HG02763 (cell line): ENCODE results near the gene GTF2F2.
"Not testable (repeated sequence)": the region's sequence is repeated elsewhere in the genome, so short reads cannot be mapped to it uniquely, and the experiment has no call there.

ENCODE experiments used
- ATAC-seq: cut with Tn5 transposase; IDR thresholded peaks from one replicate; pipeline ENCODE4 v1.9.1; 2021; ENCODE audit warnings: mild to moderate bottlenecking, moderate library complexity; ENCODE audit not compliant: unreplicated experiment

The GTF2F2 gene

DNA sequence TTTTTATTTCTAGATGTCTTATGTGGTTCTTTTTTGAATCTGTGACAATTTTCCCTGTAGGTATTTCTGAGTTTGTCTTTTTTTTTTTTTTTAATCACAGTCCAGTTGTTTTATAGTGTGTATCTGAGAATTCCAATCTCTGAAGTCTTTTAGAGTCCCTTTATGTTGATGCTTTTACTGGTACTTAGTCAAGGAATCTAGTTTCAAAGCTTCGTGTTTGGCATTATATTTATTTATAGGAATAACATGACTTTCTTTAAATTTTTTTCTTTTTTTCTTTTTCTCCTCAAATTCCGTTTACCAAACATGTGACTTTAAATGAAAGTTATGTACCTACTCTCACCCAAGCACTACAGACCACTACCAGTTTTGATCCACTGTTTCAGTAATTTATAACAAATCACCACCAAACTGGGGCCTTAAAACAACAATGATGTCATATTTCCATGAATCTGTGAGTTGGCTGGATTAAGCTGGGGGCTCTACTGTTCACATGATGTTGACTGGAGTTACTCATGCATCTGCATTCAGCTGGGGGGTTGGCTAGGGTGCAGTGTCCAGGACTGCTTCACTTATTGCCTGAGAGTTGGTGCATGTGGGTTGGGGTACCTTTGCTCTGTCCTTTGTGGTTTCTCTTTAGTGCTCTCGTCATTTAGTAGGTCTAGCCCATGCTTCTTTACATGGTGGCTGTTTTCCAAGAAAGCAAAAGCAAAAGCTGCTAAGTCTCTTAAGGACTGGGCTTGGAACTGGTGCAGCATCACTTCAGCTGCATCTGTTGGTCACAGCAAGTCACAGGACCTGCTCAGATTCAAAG lies 58.2 kb downstream of the GTF2F2 start:
- no peak for ATAC-seq

DNA sequence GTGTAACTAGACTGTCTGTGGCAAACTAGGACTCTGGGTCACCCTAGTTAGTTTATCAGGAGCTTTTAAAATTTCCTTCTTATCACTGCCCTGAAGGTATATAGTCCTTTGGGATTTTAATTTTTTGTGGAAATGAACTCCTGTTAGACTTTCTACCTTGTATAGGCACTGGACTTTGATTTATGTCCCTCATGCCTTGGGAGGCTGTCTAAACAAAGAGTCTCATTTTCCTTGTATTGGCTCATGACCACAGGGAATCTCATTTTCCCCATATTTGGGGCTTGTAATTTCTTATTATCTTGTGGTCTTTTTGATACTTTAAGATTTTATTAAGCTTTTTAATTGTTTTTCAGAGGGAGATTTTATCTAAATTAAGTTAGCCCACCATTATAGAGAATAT lies 59.1 kb downstream of the GTF2F2 start:
- no peak for ATAC-seq

DNA sequence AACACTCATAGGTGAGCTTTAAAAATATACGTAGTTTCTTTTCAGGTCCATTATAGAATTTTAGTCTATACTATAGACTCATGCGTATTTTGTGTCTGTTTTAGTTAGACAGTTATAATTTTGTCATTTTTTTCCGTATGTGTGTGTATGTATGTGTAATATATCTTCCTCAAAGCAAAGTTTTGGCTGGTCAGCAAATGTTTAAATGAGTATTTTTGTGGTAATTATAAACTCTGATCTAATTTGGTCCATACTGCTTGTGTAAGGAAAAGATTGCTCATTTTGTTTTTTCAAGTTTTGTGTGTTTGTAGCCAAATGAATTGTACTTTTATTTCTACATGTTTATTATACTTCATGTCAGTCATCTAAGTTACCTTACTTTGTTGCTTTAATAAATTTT lies 60.0 kb downstream of the GTF2F2 start:
- ATAC-seq = no peak

DNA sequence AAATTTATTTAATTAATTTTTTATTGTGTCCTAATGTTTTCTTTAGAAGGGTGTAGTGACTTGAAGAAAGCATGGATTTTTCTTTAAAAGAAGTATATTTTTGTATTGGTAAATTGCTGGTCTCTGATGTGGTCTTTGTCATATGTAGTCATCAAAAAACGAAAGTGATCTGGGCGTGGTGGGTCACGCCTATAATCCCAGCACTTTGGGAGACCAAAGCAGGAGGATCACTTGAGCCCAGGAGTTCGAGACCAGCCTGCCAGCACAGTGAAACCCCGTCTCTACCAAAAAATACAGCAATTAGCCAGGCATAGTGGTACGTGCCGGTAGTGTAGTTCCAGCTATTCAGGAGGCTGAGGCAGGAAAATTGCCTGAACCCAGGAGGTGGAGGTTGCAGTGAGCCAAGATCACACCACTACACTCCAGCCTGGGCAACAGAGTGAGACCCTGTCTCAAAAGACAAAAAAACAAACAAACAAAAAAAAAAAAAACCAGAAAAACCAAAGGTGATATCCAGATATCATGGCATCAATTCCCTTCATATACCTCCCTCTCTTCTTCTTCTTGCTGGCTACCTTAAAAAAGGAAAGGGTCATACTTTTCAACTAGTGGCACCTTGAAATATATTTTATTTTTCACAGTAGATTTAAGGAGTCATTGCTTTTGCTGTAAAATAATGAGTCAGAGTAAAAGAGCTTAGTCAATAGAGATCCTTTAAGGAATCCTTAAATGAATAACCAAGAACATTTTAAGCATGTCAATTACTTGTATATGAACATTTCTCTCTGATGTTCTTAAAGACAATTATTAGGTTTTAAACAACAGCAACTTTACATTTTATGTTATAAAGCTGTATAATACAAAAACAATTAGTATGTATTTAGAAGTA lies 60.6 kb downstream of the GTF2F2 start:
- ATAC-seq = no peak

DNA sequence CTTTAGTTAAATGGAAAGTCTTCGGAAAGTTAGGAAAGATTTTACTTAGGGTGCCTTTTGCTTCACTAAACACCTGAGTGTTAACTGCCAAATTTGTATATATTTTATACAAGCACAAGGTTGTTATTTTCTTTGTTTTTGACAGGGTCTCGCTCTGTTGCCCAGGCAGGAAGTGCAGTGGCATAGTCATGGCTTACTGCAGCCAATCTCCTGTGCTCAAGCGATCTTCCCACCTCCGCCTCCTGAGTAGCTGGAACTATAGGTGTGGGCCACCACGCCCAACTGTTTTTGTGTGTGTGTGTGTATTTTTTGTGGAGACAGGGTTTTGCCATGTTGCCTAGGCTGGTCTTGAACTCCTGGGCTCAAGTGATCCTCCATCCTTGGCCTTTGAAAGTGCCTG lies 64.4 kb downstream of the GTF2F2 start:
- ATAC-seq = no peak

DNA sequence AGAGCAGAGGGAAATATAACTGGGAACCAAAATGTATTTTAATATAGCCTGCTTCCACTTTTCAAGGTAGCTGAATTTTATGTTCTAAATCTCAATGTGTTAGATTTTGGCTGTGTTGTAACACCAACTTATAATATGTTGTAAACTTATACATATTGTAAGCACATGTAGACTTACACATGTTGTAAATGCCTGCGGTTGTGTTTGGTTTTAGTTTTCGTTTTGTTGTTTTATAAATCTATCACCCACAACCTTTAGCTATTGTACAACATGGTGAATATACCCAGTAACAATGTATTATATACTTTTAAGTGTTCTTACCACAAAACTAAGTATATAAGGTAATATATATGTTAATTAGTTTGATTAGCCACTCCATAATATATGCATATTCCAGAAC lies 65.0 kb downstream of the GTF2F2 start:
- ATAC-seq = no peak

DNA sequence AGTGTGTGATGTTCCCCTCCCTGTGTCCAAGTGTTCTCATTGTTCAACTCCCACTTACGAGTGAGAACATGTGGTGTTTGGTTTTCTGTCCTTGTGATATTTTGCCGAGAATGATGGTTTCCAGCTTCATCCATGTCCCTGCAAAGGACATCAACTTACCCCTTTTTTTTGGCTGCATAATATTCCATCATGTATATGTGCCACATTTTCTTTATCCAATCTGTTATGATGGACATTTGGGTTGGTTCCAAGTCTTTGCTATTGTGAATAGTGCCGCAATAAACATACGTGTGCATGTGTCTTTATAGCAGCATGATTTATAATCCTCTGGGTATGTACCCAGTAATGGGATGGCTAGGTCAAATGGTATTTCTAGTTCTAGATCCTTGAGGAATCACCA lies 68.8 kb downstream of the GTF2F2 start:
- ATAC-seq = not testable (repeated sequence)

DNA sequence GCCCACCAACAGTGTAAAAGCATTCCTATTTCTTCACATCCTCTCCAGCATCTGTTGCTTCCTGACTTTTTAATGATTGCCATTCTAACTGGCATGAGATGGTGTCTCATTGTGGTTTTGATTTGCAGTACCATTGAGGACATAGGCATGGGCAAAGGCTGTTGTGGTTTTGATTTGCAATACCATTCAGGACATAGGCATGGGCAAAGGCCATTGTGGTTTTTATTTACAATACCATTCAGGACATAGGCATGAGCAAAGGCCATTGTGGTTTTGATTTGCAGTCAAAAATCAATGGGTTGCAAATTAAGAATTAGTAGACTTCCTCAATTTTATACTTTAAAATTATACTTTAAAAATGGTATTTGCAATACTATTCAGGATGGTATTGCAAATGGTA lies 69.2 kb downstream of the GTF2F2 start:
- not testable (repeated sequence) for ATAC-seq

DNA sequence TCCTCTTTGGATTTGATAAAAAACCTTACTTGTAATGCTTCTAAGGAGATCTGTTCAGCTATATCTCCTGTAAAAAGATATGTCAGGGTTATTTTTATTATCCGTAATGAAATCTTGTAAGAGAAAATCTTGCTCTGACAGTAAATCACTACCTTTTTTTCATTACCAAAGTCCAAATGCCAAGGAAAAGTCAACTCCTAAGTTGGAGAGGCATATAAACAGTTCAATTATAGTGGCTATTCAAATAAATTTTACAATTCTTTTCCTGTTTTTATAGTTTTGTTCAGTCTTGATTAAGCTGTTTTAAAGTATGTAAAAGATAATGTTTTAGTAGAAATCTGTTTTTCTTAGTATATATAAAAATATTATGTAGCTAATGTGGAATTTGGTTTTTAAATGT lies 71.6 kb downstream of the GTF2F2 start:
- no peak for ATAC-seq

DNA sequence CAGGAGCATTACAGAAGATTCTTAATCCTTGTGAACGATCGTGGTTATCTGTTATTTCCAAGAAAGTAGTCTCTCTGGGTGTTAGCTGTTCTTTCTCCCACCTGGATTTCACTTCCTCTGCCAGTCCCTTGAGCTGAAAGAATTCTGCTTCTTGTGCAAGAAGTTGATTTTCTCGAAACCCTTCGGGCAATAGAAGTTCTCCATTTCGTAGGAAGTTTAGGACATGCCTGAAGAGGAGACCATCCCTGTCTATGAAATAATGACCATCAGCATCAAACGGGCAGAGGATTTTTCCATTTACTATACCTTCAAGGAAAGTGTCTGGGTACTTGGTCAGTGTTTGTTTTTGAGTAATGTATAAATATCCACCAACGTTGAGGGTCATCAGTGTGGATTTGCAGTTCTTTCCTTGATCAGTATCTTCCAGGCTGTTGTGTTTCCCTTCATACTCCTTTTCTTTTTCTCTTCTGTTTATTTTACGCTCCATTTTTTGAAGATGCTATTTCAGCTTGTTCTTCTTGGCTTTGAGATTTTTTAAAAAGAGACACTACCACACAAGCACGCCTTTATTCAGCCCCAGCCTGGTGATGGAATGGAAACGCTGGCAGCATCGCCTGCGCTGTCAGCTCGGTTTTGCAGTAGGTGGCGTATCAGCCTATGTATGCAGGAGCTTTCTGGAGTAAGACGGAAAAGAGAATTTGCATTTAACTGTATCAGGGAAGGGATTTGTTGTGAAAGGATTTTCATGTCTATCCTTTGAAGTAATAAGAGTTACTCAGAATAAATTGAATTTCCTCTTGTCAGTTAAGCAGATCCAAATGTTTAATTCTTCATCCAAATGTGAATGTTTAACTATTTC lies 74.0 kb downstream of the GTF2F2 start:
- no peak for ATAC-seq

DNA sequence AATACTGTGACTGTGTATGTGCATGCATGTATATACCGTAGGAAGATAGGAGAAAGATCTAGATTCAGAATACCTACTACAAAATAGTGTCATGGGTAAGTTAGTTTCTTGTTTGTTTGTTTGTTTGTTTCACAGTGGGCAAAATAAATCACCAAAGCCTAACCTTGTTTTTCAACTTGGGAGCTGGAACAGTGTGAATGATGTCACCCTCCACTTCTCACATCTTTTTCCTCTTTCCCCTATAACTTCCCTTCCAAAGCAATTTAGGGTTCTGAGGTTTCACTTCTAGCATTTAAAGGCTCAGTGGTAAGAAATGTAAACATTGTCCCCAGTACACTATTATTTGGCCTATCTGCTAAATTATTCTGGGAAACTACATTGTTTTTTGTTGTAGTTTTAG lies 75.1 kb downstream of the GTF2F2 start:
- no peak for ATAC-seq

DNA sequence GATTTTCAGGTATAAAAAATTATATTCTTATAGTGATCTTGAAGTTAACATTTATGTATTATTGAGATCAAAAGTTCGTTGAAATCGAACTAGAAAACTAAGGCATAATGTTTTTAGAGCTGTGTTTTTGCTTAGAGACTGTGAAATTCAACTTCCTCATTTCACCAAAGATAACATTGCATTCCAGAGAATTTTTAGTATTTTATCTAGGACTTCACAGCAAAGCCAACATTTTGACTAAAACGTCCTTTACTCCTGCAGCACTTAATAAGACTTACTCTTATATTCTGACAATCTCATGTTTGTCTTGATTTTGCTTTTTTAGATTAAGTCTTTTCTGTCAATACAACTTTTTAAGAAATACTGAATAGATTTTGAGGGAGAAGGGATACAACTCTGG lies 75.8 kb downstream of the GTF2F2 start:
- no peak for ATAC-seq

DNA sequence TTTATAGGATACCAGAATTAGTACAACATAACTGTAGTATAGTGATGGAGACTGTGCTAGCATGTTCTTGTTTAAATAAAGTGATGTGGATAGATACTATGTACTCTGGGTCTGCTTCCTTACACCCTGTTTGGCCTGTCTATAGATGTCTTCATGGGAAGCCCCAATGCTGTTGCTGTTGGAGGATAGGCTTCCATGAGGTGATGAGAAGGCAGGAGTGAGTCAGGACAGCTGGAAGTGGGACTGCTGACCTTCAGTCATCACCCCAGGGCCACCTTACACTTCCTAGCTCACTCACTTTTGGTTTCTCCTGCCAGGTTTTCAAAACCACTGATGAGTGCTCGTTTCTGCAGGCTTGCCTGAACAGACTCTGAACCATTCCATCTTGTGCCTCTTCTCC lies 76.3 kb downstream of the GTF2F2 start:
- no peak for ATAC-seq

DNA sequence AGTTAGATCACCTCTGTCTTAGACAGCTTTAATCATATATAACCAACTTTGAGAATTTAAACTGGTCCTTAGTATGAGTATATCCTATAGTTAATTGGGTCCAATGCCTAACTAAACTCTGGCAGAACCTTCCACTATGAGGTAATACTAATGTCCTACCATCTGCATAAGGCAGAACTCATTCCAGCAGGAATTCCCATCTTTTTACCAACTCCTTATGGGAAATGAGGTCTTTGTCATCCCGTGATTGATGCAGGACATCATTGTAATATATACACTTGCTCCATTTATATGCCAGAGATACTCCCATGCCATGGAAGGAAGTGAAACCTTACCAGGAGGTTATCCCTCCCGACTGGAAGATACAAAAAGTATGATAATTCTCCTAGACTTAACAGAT lies 77.7 kb downstream of the GTF2F2 start:
- ATAC-seq = no peak

DNA sequence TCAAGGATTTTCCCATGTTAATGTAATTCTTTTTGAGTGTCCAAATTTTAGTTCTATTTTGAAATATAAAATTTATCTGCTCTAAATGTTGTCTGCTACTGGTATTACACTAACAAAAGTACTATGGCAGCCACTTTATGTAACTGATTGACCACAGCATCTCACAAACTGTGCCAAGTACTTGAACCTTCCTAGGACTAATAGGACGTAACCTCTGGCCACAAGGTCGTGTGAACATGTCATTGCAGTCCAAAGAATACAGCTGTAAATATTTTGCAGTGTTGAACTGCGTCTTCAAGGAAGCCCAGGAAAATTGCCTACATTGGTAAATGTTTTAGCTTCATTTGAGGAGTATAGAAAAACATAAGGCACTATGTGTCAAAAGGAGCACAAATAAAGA lies 78.6 kb downstream of the GTF2F2 start:
- no peak for ATAC-seq

DNA sequence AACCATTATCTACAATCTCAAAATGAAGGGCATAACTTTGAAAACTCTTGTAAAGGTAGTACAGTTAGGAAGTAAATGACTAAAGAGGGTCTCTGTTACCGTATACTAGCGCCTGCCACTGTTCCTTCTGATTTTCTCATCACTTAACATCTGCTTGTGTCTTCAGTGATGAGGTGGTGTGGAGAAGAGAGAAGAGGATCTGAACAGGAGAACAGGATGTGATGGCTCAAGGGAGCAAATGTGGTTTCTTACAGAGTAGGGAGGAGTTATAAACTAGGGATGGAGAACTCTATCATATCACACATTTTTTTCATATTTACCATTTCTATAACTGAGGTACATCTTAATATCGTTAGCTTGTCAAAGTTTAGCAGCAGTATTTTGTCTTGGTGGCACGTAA lies 79.4 kb downstream of the GTF2F2 start:
- no peak for ATAC-seq

DNA sequence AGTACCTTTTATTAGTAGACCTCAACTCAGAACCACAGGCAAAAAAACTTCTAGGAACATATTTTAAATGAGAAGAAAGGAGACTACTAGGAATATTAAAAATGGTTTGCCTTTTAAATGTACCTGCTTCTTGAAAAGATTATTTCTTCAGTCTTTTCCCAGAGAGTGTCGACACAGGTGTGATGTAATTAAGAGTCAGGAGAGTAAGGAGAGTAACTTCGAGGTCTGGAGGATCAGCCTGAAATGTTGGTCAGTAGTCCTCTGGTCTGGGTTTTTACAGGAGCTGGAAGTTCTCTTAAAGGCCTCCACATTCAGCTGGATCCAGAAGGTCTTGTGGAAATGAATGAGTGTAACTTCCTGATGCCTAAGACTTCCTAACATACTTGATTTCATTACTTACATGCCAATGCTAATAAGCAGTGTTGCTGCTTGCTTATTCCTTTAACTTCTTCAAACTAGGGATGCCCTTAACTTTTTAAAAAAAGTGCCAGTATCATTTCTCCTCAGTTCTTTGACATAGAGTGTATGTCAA lies 80.5 kb downstream of the GTF2F2 start, which contains the start of gene KCTD4:
TSS of gene KCTD4 (minus strand) at position 345 of the 532 bp plus-strand sequence. CDS start 6,478 bp downstream, outside the sequence.
- ATAC-seq = no peak

DNA sequence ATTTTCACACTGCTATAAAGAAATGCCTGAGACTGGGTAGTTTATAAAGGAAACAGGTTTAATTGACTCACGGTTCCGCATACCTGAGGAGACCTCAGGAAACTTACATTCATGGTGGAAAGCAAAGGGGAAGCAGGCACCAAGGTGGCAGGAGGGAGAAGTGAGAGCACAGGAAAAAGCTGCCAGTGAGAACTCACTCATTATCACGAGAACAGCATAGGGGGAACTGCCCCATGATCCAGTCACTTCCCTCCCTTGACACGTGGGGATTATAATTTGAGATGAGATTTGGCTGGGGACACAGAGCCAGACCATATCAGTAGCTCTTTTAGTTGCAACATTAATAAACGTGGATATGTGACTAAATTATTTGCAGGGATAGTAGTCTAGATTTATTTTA lies 84.8 kb downstream of the GTF2F2 start:
- no peak for ATAC-seq

DNA sequence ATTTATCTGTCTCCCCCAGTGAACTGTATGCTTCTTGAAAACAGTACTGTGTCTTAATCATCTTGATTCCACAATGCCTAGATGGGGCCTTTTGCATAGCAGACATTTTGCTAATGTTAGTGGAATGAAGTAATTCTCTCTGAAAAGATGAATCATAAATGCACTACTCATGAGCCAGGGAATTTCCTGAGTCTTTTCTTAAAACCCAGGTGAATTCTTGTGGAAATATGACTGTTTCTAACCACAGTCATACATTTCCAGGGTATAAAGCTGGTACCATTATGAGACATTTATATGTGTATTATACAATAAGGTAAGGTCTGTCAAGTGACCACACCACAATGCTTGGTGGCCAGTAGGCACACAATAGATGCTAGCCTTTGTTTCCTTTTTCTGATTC lies 86.0 kb downstream of the GTF2F2 start:
- ATAC-seq = peak; percentile 48

DNA sequence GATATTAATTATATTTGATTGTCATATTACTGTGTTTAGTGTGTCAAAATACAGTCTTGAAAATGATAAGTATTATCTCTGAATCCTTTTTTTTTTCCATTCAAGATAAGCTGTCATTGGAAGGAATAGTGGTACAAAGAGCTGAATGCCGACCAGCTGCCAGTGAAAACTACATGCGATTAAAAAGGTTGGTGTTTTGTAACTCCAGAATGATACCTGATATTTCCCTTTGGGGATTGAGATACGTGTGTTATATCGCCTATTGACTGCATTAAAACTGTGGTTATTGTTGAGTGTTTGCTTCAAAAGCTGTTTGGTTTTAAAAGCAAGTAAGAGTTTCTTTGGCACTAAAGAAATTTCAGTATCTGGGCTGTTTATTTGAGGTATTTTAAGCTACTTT lies 87.0 kb downstream of the GTF2F2 start:
- no peak for ATAC-seq

DNA sequence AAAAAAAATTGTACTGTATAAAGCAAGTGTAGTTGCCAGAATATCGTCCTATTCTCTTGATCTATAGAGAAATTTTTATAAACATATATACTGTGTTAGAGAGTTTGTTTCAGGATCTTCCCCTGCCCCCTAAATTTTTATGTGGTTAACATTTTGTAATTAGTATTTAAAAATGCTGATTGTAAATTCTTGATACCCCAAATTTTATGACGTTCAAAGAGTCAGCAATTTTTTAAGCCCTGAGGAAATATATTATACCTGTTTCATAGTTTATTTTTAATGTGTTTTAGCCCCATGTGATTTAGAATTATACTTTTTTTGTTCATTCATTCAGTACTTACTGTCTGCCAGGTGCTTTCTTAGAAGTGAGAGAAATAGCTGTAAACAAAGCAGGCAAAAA lies 87.8 kb downstream of the GTF2F2 start:
- no peak for ATAC-seq
